GM12878 (cell line): ENCODE data around the gene HNRNPU. TPM values are rescaled to one million over a fixed set of nuclear protein-coding genes. Genes with fewer than 3 reads are reported as not detected.

Source experiments
- BACH1 ChIP-seq: fragments of 450-650 bp; IDR thresholded peaks from 2 replicates; pipeline ENCODE4 v1.6.1; 2017; ENCODE audit warnings: mild to moderate bottlenecking, borderline replicate concordance
- BCL11A ChIP-seq: IDR thresholded peaks from 2 replicates; pipeline ENCODE4 v1.6.1; 2011; ENCODE audit warnings: low read depth, low read length
- BHLHE40 ChIP-seq, 2 experiments: fragments of 450-650 bp in 1 of 2; IDR thresholded peaks; 2 replicates each; pipeline ENCODE4 v1.6.1; 2011 to 2017; ENCODE audit warnings: low read depth in 2 of 2, borderline replicate concordance in 1 of 2, improper control_type of control experiment in 1 of 2, low read length in 1 of 2, mild to moderate bottlenecking in 1 of 2
- BMI1 ChIP-seq: fragments of 450-650 bp; IDR thresholded peaks from 2 replicates; pipeline ENCODE4 v1.6.1; 2016; ENCODE audit warnings: mild to moderate bottlenecking, moderate library complexity, borderline replicate concordance
- CREB1 ChIP-seq: IDR thresholded peaks from 2 replicates; pipeline ENCODE4 v1.6.1; 2012; ENCODE audit warnings: low read depth, mild to moderate bottlenecking, inconsistent platforms
- E2F8 ChIP-seq: fragments of 450-650 bp; IDR thresholded peaks from 2 replicates; pipeline ENCODE4 v1.6.1; 2018; ENCODE audit warnings: mild to moderate bottlenecking, low read depth, moderate library complexity; ENCODE audit not compliant: partially characterized antibody
- EGR1 ChIP-seq, 2 experiments: IDR thresholded peaks; 1 replicate in 1 of 2; 2 replicates in 1 of 2; pipeline ENCODE4 v1.6.1; 2011 to 2012; ENCODE audit warnings: low read depth in 2 of 2, low read length in 2 of 2, borderline replicate concordance in 1 of 2, mild to moderate bottlenecking in 1 of 2, moderate library complexity in 1 of 2
- ELK1 ChIP-seq: IDR thresholded peaks from 2 replicates; pipeline ENCODE4 v1.6.1; 2012; ENCODE audit warnings: low read depth, low read length, improper control_type of control experiment
- FOXM1 ChIP-seq: IDR thresholded peaks from 2 replicates; pipeline ENCODE4 v1.6.1; 2012; ENCODE audit warnings: low read depth, mild to moderate bottlenecking, inconsistent platforms, low read length, moderate library complexity
- GABPA ChIP-seq: IDR thresholded peaks from 2 replicates; pipeline ENCODE4 v1.6.1; 2014; ENCODE audit warnings: antibody characterized with exemption, low read depth, mild to moderate bottlenecking, inconsistent platforms
- HCFC1 ChIP-seq: fragments of 150-350 bp; IDR thresholded peaks from 2 replicates; pipeline ENCODE4 v1.6.1; 2014; ENCODE audit warnings: low read length
- MTA2 ChIP-seq: fragments of 450-650 bp; IDR thresholded peaks from 2 replicates; pipeline ENCODE4 v1.6.1; 2016; ENCODE audit warnings: low read depth, mild to moderate bottlenecking, moderate library complexity
- MYB ChIP-seq: fragments of 150-350 bp; IDR thresholded peaks from 2 replicates; pipeline ENCODE4 v1.6.1; 2014; ENCODE audit warnings: mild to moderate bottlenecking, low read depth, low read length, borderline replicate concordance
- NBN ChIP-seq: fragments of 450-650 bp; IDR thresholded peaks from 2 replicates; pipeline ENCODE4 v1.6.1; 2016
- PKNOX1 ChIP-seq: fragments of 450-650 bp; IDR thresholded peaks from 2 replicates; pipeline ENCODE4 v1.6.1; 2016; ENCODE audit warnings: mild to moderate bottlenecking
- POLR2AphosphoS5 ChIP-seq: IDR thresholded peaks from 2 replicates; pipeline ENCODE4 v1.6.1; 2011; ENCODE audit warnings: mild to moderate bottlenecking, low read length, inconsistent platforms
- TAF1 ChIP-seq: IDR thresholded peaks from 2 replicates; pipeline ENCODE4 v1.6.1; 2011; ENCODE audit warnings: mild to moderate bottlenecking, low read depth, low read length, borderline replicate concordance
- ZBTB40 ChIP-seq: fragments of 450-650 bp; IDR thresholded peaks from 2 replicates; pipeline ENCODE4 v1.6.1; 2016; ENCODE audit warnings: mild to moderate bottlenecking, moderate library complexity, borderline replicate concordance
- polyA plus RNA-seq, 11 experiments: library from polyadenylated mRNA; depleted of rRNA in 4 of 11; unstranded in 6 of 11; stranded (reverse) in 5 of 11; fragments of >200 nt; fragmentation: Nextera tagmentation in 4 of 11; fragmentation: Illumina TruSeq in 1 of 11; extraction: Ambion mirVana in 4 of 11; extraction: Trizol in 1 of 11; gene quantifications; 1 replicate in 1 of 11; 2 replicates in 10 of 11; pipeline versions ENCODE4 v1.2.1 to v1.2.3, GENCODE V29; 2011 to 2016; ENCODE audit warnings: inconsistent platforms in 2 of 11, missing spikeins in 2 of 11, low read depth in 1 of 11
- total RNA-seq, 4 experiments: library from RNA; depleted of rRNA in 3 of 4; stranded (reverse); fragments of >200 nt in 3 of 4; fragmentation: Illumina TruSeq in 1 of 4; extraction: Trizol in 1 of 4; gene quantifications; 2 replicates each; pipeline versions ENCODE4 v1.2.1 to v1.2.3, GENCODE V29; 2013 to 2021

Gene HNRNPU
- total and polyA plus RNA-seq, 10 of the 15 experiments (the other 5 are each of a cell fraction or from before 2014, with no cell fraction given) = 163 to 569 (median 420) TPM

DNA sequence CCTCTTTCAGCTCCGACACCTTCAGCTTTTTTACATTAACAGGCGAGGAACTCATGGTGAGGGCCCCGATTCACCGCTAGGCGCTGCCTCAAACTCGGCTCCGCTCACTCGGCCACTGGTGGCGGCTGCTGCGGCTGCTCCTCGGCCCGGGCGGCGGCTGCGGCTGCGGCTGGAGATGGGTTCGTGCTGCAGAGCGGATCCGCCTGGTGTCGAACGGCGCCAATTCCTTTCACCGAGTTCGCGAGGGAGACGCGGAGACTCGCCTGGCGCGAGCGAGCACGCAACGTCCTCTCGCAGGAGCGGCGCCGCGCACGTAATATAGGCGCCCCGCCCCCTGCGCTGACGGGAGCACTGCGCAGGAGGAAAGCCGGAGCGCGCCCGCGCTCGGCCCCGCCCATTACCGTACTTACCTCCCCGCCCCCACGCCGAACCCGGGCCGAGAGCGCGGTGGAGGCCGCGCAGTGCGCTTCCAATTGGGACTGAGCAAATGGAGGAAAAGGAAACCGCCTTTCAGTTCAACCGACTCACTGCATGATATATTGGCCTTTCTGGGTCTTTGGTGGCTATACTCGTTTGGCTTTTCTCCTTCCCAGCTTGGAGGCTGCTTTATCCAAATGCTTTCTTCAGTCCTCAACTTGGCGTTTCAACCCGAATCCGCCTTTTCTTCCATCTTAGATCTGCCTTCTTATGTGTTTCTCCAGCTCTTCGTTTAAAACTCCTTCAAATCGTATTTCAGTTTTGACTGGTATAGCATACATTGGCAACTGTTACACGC lies at the start of gene HNRNPU (continued):
- TF ChIP-seq BMI1 (no peak), E2F8 (peak; percentile 40), BACH1 (peak; percentile 46; the same call in 1 of the 2 replicates), BCL11A (no peak), PKNOX1 (peak; percentile 49), ELK1 (no peak; the same call in 1 of the 2 replicates), HCFC1 (peak; percentile 38; the same call in 1 of the 2 replicates), NBN (peak; percentile 80), FOXM1 (no peak), ZBTB40 (no peak; the same call in 1 of the 2 replicates), TAF1 (peak; percentile 91), EGR1 (IDR thresholded peaks at IDR 0.05; ENCODE audit: borderline replicate concordance in 1 of 2, low read depth in 2 of 2, low read length in 2 of 2) (peak; percentile 45 to 90; a peak in 2 of 3 replicates), BHLHE40 (IDR thresholded peaks at IDR 0.05; ENCODE audit: borderline replicate concordance in 1 of 2, low read depth in 2 of 2, low read length in 1 of 2) (peak in 1 of 2 experiments; percentile 28; a peak in 1 of 4 replicates), MTA2 (peak; percentile 34; the same call in 1 of the 2 replicates), GABPA (no peak), MYB (no peak), CREB1 (peak; percentile 83), POLR2AphosphoS5 (peak; percentile 90)
